DOHH2 (cell line): Measurements from ENCODE around the gene ZNF415.

ENCODE experiments used
- H3F3A ChIP-seq: fragments of 200-600 bp; sonication (generic), shearing (Covaris generic); 2 replicates; pipeline ENCODE4 v1.6.0; 2016; ENCODE audit warnings: antibody characterized with exemption, mild to moderate bottlenecking; ENCODE audit not compliant: control insufficient read depth, insufficient read depth
- H3K27ac ChIP-seq: fragments of 200-600 bp; sonication (generic); 2 replicates; pipeline ENCODE4 v1.5.1; 2014; ENCODE audit warnings: low read depth, mild to moderate bottlenecking, low read length, moderate library complexity
- H3K27me3 ChIP-seq: fragments of 200-600 bp; sonication (generic); 2 replicates; pipeline ENCODE4 v1.6.1; 2014; ENCODE audit warnings: mild to moderate bottlenecking, low read length, mixed read lengths; ENCODE audit not compliant: control insufficient read depth
- H3K36me3 ChIP-seq: fragments of 200-600 bp; sonication (generic); 2 replicates; pipeline ENCODE4 v1.6.1; 2014; ENCODE audit warnings: mild to moderate bottlenecking, low read length, moderate library complexity, mixed read lengths; ENCODE audit not compliant: control insufficient read depth
- H3K4me1 ChIP-seq: fragments of 200-600 bp; sonication (generic); 2 replicates; pipeline ENCODE4 v1.6.1; 2014; ENCODE audit warnings: mild to moderate bottlenecking, low read length, mixed read lengths; ENCODE audit not compliant: control insufficient read depth
- H3K4me2 ChIP-seq: fragments of 200-600 bp; sonication (generic); 2 replicates; pipeline ENCODE4 v1.6.0; 2014; ENCODE audit warnings: mild to moderate bottlenecking, low read length, moderate library complexity
- H3K4me3 ChIP-seq: fragments of 200-600 bp; sonication (generic); 2 replicates; pipeline ENCODE4 v1.5.1; 2014; ENCODE audit warnings: mild to moderate bottlenecking, low read length, mixed read lengths
- H3K79me2 ChIP-seq: fragments of 200-600 bp; sonication (generic); 2 replicates; pipeline ENCODE4 v1.6.1; 2014; ENCODE audit warnings: mild to moderate bottlenecking, low read length, mixed read lengths; ENCODE audit not compliant: control insufficient read depth
- H3K9me2 ChIP-seq: fragments of 200-600 bp; sonication (generic); replicated peaks from 2 replicates; pipeline ENCODE4 v1.6.1; 2014; ENCODE audit warnings: mild to moderate bottlenecking, low read length, mixed read lengths; ENCODE audit not compliant: control insufficient read depth
- H3K9me3 ChIP-seq: fragments of 200-600 bp; sonication (generic); 2 replicates; pipeline ENCODE4 v1.6.1; 2014; ENCODE audit warnings: antibody characterized with exemption, low read length, mixed read lengths; ENCODE audit not compliant: control insufficient read depth, insufficient read depth
- H4K20me1 ChIP-seq: fragments of 200-600 bp; sonication (generic); 2 replicates; pipeline ENCODE4 v1.6.0; 2014; ENCODE audit warnings: low read depth, mild to moderate bottlenecking, antibody characterized with exemption, low read length, moderate library complexity; ENCODE audit not compliant: control insufficient read depth, insufficient read depth
- EZH2phosphoT487 ChIP-seq: fragments of 200-600 bp; sonication (generic); IDR thresholded peaks from 2 replicates; pipeline ENCODE4 v1.6.1; 2017; ENCODE audit warnings: borderline replicate concordance, mild to moderate bottlenecking, antibody characterized with exemption, low read length, moderate library complexity, mixed read lengths
- TF ChIP-seq, protein P1 (sequence below): fragments of 200-600 bp; sonication (generic); IDR thresholded peaks from one replicate; pipeline ENCODE4 v1.5.1; 2014; ENCODE audit warnings: antibody characterized with exemption, mild to moderate bottlenecking, low read depth, low read length; ENCODE audit not compliant: poor library complexity, severe bottlenecking

ZNF415 gene

GRCh38 chr19:53076984-53077383 is 55.7 kb downstream of the ZNF415 start:
- Histone ChIP-seq H3K27me3 (no peaks in the 10 kb centered on the region), H3F3A (no peaks in the 10 kb centered on the region), H3K9me2 (no peaks in the 10 kb centered on the region), H3K9me3 (peaks cover 15% of the 10 kb centered on the region; the same call in 1 of the 2 replicates), H3K4me3 (no peak overlapping the region), H3K4me2 (no peak overlapping the region), H3K27ac (no peak overlapping the region), H4K20me1 (no peaks in the 10 kb centered on the region), H3K79me2 (peaks cover 7% of the 10 kb centered on the region), H3K36me3 (peaks cover 78% of the 10 kb centered on the region), H3K4me1 (no peaks in the 10 kb centered on the region)
- TF ChIP-seq, protein P1, sequence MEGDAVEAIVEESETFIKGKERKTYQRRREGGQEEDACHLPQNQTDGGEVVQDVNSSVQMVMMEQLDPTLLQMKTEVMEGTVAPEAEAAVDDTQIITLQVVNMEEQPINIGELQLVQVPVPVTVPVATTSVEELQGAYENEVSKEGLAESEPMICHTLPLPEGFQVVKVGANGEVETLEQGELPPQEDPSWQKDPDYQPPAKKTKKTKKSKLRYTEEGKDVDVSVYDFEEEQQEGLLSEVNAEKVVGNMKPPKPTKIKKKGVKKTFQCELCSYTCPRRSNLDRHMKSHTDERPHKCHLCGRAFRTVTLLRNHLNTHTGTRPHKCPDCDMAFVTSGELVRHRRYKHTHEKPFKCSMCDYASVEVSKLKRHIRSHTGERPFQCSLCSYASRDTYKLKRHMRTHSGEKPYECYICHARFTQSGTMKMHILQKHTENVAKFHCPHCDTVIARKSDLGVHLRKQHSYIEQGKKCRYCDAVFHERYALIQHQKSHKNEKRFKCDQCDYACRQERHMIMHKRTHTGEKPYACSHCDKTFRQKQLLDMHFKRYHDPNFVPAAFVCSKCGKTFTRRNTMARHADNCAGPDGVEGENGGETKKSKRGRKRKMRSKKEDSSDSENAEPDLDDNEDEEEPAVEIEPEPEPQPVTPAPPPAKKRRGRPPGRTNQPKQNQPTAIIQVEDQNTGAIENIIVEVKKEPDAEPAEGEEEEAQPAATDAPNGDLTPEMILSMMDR = peak; percentile 55
- no peak for TF ChIP-seq EZH2phosphoT487

- H3K4me2 ChIP-seq = no peak overlapping the region
- H3K4me3 ChIP-seq = no peak overlapping the region
- peaks cover 73% of the 10 kb centered on the region for H3K36me3 ChIP-seq
- H3K79me2 ChIP-seq = no peaks in the 10 kb centered on the region
- no peaks in the 10 kb centered on the region for H4K20me1 ChIP-seq
- TF ChIP-seq, protein P1 = no peak
- TF ChIP-seq EZH2phosphoT487 = no peak
- no peaks in the 10 kb centered on the region for H3K27me3 ChIP-seq
- no peaks in the 10 kb centered on the region for H3K4me1 ChIP-seq
- H3K9me3 ChIP-seq = peaks cover 39% of the 10 kb centered on the region
- H3K9me2 ChIP-seq = no peaks in the 10 kb centered on the region
- no peaks in the 10 kb centered on the region for H3F3A ChIP-seq
- H3K27ac ChIP-seq = no peak overlapping the region
Measured at GRCh38 chr19:53068834-53069233, 63.9 kb downstream of the ZNF415 start.

DNA sequence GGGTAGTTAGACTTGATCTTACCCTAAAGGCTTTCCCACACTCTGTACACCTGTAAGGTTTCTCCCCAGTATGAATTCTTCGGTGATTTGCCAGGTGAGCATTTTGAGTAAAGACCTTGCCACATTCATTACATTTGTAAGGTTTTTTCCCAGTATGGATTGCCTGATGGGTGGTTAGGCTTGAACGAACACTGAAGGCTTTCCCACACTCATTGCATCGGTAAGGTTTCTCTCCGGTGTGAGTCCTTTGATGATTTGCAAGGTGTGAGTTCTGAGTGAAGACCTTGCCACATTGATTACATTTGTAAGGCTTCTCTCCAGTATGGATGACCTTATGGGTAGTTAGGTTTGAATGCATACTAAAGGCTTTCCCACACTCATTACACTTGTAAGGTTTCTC is 64.5 kb downstream of the ZNF415 start:
- H3K27me3 ChIP-seq = no peaks in the 10 kb centered on the region
- H3K4me3 ChIP-seq = no peak overlapping the region
- H3K4me2 ChIP-seq = no peak overlapping the region
- peaks cover 67% of the 10 kb centered on the region for H3K36me3 ChIP-seq
- H3K4me1 ChIP-seq = no peaks in the 10 kb centered on the region
- no peaks in the 10 kb centered on the region for H4K20me1 ChIP-seq
- TF ChIP-seq, protein P1 = no peak
- TF ChIP-seq EZH2phosphoT487 = no peak
- no peaks in the 10 kb centered on the region for H3F3A ChIP-seq
- no peak overlapping the region for H3K27ac ChIP-seq
- H3K9me3 ChIP-seq = peaks cover 36% of the 10 kb centered on the region
- no peaks in the 10 kb centered on the region for H3K9me2 ChIP-seq
- no peaks in the 10 kb centered on the region for H3K79me2 ChIP-seq
